Measurements from ENCODE around the gene TSBP1. TPM values are rescaled to one million over a fixed set of nuclear protein-coding genes. Genes with fewer than 3 reads are reported as not detected.

TSBP1 gene, protein sequence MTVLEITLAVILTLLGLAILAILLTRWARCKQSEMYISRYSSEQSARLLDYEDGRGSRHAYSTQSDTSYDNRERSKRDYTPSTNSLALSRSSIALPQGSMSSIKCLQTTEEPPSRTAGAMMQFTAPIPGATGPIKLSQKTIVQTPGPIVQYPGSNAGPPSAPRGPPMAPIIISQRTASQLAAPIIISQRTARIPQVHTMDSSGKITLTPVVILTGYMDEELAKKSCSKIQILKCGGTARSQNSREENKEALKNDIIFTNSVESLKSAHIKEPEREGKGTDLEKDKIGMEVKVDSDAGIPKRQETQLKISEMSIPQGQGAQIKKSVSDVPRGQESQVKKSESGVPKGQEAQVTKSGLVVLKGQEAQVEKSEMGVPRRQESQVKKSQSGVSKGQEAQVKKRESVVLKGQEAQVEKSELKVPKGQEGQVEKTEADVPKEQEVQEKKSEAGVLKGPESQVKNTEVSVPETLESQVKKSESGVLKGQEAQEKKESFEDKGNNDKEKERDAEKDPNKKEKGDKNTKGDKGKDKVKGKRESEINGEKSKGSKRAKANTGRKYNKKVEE
- not detected in 2 replicates for total RNA-seq

DNA sequence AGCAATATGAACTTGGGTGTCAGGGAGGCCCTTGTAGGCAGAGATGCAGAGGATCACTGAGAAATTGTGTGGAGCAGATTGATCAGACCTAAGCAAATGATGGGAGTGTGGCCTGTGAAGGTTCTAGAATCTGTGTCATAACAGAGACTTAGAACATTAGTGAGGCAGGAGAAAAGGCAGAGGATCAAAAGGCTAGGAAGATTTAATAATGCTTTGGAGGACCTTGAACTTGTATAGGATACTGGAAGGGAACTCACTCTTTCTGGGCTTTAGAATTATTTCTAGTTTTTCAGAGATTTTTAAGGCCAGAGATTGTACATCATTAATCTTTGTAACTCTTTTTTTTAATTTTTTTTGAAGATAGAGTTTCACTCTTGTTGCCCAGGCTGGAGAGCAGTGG, at the start of gene TSBP1:
TSS of gene TSBP1 (minus strand) at position 101 of the 400 bp plus-strand sequence. CDS start 197 bp downstream, outside the sequence.
- DNase-seq, result no peak

DNA sequence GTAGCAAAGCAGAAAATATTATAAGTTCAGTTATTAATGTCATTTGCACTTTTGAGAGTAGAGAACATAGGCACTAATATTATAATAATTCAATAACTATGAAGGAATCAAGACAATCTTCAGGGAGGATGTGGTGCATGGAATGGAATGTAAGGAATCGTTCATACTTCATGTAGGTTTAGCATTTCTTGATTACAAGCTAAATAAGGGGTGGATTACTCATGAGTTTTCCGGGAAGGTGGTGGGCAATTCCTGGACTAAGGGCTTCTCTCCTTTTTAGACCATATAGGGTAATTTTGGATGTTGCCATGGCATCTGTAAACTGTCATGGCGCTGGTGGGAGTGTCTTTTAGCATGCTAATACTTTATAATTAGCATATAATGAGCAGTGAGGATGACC, 44.3 kb upstream of the TSBP1 start:
- peak; percentile 16 for DNase-seq

DNA sequence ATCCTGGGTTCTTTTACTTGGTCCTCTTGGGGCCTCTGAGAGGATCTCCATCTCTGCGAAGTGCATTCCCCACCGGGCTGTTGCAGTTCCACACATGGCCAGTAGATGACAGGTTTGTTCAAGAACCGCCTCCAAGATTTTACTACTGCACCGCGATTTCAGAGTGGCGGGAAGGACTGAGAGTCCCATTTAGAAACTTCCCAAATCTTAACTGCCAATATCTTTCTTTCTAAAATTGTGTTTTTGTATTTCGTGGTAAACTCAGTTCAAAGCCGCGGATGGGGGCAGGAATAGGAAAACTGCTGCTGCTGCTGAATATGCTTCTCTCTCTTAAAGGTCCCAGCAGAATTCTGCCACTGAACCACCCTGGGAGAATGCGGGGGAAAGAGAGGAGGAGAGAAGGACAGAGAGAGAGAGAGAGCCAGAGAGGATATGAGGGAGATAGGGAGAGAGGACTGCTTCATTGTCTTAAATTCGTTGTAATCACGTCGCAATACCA, 43.9 kb upstream of the TSBP1 start:
- peak; percentile 83 for DNase-seq

DNA sequence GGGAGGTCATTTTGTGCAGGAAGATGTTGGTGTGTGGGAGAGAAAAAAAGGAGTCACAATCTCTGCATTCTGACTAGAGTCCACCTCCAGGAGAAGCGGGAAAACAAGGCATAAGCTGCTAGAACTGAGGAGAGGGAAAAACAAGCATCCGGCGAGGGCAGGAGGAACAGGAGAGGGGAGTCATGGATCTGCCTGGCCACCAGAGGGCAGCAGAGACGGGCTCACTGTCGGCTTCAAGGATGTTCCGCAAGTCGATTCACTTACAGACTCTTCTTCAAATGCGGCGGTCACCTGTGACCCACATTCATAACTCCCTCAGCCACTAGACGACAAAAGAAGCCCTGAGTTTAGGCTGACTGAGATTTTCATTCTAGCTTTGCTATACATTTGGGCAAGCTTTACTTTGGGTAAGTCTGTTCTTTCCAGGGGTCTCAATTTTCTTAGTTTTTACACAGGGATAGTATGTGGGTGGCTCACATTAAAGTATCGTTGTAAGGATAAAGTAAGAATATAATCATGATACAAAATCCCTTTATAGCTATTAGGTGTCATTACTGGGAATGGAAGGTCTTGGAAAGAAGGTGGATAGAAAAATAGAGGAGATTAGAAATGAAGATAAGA, 41.8 kb upstream of the TSBP1 start:
- DNase-seq, result peak; percentile 90

DNA sequence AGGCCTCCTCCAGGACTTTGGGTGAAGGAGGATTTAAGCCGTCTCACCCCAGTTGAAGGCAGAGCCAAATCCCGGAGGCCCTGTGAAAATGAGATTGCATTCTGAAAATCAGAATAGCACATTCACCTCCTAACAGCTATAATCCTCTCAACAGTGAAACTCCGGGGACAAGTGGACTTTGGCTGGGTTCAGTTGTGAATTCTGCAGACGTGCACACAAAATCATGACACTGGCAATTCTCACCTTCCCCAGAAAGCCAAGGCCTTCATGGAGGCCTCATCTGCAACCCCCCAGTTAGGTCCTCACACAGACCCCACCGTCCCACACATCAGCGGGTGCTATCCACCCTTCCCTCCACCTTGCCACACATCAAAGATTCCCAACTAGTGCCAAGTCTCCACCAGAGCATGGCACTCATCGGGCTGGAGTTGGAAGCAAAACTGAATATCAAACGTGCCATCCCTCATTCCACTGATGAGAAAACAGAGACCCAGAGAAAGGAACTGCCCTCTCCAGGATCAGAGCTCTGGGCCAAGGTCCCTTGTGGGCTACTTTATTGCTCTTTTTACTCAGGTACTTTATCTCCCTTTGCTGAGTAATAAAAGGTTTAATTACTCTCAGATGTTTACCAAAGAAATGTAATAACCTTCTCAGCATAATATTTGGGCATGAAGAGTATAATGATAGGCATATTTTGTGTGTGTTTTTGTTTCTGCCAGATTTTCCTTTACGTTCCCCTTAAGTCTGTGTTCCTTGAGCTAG, 40.0 kb upstream of the TSBP1 start:
- no peak for DNase-seq

DNA sequence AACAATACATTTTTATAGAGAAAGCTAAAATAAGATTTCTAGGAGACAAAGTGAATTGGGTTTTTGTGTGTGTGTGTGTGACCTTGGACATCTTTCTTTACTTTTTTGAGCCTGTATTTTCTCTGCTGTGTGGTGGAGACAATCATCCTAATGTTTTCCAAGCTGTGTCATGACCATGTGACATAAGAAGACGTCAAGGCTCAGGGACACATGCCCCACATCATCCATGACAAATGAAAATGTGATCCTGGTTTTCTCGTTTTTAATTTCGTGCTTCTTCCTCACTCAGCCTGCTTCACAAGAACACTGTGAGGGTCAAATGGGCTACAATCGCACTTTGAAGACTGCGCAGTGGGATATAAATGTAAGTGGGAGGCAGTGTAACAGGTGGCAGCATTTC, 39.2 kb upstream of the TSBP1 start:
- no peak for DNase-seq

DNA sequence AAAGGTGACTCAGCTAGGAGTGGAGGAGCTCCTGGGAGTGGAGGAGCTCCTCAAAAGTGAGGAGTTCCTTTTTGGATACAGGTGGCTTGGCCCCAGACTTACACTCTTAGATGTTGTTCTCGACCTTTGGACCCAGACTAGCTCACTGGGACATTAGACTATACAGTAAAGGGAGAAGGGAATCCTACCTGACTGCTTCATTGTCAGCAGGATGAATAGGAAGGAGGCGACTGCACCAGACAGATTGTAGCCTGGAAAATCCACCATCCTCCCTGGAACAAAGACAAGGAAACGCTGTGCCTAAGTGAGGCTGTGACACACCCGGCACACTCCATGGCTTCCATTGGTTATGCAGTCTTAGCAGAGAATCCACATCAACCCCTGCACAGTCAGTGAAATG, 35.2 kb upstream of the TSBP1 start, which contains the start of gene BTNL2:
TSS of gene BTNL2 (minus strand) at position 325 of the 400 bp plus-strand sequence. CDS start at position 267, 58 bp downstream.
- DNase-seq, result no peak

DNA sequence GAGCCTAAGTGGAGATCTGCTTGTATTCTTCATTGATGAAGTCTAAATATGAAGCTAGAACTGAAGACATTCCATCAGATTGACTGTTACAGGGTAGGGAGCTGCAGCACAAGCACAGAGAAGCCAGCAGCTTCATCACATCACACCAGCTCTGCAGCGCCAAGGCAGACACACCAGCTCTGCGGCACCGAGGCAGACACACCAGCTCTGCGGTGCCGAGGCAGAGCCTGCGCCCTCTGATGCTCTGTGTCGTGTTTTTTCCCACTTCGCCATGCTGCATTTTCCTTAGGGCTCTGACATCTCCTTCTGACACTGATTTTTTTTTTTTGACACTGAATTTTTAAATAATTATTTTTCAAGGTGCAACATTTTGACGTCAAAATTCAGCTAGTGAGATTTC, 34.5 kb upstream of the TSBP1 start:
- DNase-seq, result no peak

DNA sequence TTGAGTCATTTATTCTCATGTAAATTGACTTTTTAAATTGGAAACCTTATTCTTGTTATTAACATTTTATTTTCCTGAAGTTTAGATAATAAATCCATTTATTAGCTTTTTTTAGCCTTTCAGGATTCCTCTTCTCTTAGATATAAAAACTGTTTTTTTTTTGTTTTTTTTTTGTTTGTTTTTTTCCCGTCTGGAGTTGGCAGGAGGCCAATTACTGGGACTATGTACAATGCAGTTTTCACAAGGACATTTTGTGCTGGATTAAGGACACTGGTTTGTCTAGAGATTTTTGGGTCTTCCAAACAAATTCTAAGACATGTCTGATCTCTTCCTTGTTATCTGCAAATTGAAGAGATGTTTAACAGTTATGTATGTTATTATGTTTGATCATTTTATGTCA, 34.0 kb upstream of the TSBP1 start:
- DNase-seq, result no peak

DNA sequence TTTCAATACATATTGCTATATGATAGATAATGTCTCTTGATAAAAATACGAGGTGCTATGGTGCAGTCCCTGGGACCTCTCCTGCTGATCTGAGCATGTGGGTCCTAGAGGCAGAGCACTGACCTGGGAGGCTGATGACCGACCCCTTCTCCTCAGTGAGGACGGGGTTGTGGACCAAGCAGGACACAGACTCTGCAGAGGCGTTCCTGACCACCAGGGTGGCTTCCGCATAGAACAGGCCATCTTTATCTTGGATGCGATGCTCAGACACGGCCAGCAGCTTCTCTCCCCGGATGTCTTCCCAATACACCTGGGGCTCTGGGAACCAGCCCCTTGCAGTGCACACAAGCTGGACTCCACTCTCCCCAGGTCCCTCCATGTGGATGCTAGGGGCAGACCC, 31.1 kb upstream of the TSBP1 start:
- DNase-seq, result no peak

DNA sequence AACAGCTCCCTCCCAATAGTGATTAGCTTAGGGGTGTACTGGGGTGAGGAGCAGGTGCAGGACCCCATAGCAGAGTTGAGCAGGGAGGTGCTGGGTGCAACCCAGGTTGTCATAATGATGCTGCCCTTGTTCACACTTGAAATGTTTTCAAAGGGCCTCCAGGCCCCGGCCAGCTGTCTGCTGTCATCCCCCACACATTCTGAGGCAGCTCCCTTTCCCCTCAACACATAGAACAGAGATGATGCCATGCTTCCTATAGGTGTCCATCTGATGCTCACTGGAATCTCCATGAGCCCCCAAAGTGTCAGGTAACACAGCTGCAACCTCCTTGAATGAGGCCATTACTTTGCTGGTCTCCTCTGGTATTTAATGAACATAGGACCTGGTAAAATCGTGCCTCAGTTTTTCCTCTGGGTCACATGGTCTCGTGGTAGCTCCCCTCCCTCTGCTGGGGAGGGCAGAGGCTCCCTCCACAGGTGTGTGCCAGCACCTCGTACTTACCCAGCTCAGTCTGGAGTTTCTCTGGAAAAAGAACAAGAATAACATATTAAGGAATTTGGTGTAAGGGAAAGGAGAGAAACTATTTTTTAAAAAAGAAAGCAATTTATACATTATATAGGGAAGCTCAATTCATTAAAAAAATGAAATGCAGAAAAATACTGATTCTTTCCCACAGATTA, 29.7 kb upstream of the TSBP1 start:
- DNase-seq, result no peak

DNA sequence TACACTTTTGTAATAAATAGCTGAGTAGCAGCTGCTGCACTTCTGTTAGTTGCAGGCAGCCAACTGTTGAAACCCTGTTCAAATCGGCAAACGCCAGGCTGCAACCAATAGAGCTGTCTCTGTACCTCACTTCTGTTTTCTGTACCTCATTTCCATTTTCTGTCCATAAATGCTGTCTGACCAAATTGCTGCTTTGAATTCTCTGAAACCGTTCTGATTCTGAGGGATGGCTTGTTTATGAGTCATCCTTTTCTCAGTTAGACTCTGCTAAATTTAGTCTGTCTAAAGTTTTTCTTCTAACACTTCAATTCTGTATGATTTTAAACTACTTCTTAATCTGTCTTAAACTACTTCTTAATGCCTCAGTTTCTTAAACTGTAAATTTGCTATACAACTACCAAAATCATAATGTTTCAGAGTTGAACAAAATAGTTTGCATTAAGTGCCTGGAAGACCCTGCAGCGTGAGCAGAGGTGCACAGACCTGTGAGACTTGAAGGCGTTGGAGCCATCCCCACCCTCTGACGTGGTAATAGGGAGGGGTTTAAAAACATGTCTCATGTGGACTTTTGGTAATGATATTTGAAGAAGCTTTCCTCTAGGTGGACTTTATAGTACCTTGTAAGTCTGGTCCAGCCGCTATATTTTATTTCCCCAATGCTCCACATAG, 25.7 kb upstream of the TSBP1 start:
- no peak for DNase-seq

DNA sequence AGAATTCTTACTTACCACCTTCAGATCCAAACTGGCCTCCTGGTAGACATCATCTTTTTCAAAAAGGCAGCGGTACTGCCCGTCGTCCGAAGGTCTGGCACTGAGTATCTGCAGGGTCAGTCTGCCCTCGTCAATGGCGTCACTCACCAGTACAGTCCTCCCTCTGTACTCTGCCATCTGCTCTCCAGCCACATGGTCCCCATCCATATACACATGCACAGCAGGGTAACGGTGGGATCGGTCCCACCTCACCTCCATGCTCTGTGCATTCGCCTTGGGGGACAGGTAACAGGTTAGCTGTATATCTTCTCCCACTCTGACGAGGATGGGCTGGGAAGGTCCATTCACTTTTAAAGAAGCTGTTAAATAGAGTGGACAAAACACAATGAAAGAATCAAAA, 24.3 kb upstream of the TSBP1 start:
- DNase-seq, result no peak

DNA sequence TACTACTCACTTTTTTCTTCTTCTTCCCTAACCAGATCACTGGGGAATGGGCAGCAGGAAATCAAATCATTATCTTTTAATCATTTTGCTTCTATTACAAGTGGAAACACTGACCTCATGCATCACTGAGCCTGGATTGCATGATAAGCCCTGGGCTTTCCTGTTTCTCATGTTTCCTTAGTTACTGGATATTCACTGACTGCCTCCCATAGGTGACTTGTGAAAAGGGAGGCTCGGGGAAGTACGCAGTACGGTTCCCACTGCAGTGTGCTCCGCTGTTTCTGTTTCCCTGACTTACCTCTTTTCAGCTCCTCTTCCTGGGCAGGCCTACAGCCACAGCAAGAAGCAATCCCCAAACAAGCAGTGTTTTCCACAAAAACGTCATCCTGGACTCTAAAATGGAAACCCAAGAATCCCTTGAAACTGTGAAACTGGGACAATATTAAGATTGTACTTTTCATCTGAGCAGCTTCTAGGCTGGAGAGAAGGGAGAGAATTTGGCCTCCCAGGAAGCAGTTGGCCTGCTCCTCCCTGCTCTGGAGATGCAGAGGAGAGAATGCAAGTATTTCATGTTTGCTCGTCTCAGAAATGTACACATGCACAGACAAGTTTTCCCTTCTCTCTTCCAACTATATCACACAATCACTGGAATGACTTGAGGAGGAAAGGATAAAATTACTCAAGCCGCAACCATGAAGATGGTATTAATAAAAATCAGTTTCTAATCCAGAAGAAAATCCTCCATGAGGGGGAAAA, 22.1 kb upstream of the TSBP1 start:
- peak; percentile 99 for DNase-seq

DNA sequence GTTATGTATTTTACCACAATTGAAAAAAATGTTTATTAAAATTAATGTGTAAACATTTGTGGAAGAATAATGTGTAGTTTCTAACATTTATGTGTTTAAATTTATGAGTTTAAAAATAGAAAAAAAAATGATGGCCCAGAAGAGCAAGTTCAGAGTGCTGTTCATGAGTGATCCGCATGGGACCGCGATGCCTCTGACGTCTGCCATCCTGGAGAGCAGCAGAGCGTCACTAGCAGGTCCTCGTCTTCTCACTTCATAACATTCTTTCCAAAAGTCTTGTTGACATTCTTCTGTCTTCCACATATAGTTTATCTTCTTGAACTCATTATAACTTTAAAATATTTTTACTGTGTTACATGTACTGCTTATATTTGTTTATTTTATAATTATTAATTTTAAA, 19.8 kb upstream of the TSBP1 start:
- DNase-seq, result no peak

DNA sequence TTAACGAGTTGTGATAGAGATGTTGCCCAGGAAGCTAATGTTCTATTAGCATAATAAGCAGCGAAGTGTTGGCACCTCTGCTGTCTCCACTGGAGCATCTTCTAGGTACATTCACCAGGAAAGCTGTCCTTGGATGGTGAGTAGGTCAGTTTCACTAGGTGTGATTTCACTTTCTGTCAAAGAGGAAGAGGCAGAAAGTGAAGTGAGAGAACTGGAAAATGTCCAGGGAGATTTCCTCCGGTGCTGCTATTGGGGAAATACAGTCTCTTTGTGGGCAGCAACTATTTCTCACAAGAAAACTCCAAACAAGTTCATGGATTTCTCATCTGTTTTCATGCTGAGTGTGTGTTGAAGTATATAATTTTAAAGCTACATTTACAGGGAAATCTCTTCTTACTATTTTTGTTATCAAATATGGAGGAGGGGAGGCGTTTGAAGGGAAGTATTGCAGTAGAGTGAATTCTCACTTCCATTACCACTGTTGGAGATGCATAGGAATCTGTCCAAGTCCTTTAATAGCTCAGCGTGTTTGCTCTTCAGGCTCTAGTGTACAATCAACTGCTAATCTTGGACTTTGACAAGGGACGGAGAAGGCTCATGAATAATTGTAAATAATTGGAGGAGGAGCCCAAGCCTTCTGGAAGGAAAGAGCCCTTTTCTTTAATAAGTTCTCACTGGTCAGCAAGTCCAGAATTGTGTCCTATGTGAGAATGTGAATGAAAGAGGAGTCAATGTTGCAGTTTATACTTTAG, 16.1 kb upstream of the TSBP1 start:
- no peak for DNase-seq

DNA sequence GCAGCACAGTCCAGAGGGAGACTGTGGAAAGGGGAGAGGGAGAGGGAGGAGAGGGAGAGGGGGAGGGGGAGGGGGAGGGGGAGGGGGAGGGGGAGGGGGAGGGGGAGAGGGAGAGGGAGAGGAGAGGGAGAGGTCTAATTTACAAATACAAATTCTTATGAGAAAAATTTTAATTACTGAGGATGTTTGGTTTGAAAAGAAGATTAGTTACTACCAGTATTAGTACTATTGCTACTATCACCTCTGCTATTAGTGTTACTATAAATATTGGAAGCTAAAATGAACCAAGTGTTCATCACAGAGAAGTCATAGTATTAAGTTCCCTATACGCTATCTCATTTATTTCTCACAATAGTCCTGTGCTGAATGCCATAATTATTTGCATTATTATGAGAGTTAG, 14.3 kb upstream of the TSBP1 start:
- no peak for DNase-seq

DNA sequence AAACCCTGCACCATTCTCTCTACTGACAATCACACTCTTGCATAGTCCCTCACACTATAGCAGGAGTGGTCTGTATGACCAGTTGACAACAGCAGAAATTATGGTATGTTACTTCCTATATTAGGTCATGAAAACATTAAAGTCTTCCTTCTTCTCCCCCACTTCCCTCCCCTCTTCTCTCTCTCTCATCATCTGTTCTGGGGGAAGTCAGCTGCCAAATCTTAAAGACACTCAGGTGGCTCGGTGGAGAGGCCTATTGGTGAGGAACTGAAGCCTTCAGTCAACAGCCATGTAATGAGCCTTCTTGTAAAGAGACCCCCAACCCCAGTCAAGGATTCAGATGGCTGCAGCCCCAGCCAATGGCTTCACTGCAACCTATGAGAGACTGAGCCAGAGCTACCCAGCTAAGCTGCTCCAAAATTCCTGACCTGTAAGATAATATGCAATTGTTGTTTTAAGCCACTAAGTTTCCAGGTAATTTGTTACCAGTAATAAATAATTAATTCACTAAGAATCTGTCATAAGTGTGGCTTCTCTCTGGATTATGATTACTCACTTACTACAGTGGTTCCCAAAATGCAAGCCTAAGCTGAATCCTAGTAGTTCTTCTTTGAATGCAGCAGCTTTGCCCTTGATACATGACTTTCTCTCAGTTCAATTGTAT, 11.2 kb upstream of the TSBP1 start:
- no peak for DNase-seq

DNA sequence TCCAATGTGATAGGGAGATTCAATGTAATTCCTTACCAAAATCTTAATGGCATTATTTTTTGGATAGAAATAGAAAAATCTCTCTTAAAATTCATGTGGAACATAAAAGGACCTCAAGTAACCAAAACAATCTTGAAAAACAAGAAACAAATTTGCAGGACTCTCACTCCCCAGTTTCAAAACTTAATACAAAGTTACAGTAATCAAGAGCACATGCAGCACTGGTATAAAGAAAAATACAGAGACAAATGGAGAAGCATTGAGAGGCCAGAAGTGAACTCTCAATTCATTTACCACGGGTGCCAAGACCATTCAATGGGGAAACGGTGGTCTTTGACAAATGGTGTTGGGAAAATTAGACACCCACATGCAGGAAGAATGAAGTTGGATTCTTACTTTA, 7.8 kb upstream of the TSBP1 start:
- DNase-seq, result no peak
